Stimulated activated CD4-positive, alpha-beta T cell treated with anti-CD3 and anti-CD28 coated beads, Interleukin-12 subunit alpha, Interleukin-12 subunit beta, amount 100 ng/mL, for 4 hours (primary cell): ENCODE measurements around the gene OR2A7.
"Not testable (repeated sequence)": the region's sequence is repeated elsewhere in the genome, so short reads cannot be mapped to it uniquely, and the experiment has no call there.

Source experiments
- DNase-seq: peaks from one replicate; pipeline ENCODE4 v3.0.0-alpha.2; 2020

The OR2A7 gene

DNA sequence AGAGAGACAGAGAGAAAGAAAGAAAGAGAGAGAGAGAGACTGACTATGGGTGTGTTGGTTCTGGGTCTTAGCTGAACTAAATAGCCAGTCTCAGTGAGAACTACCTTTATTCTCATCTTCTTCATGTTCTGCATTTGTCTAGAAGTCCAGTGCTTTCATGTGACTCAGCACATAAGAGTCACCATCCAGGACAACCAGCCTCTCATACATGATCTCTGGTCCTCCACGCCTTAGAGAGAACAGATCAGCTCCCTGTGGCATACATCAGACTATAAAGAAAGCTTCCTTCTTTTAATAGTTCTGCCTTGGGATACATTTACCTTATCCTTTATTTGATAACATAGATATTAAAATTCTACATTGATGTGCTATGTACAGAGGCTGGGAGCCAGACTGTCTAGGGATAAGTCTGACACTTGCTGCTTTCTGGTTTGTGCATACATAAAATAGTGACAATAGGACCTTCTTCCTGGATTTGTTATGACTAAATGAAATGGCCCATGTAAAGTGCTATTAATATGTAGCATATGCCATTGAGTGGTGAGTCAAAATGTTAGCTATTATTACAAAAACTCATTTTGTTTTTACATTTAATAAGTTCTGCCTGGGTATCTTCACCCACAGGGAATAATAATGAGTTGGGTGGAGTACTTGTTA, 16.8 kb downstream of the OR2A7 start:
- not testable (repeated sequence) for DNase-seq

GRCh38 chr7:144246967-144247366, 17.6 kb downstream of the OR2A7 start:
- not testable (repeated sequence) for DNase-seq

- not testable (repeated sequence) for DNase-seq
Observed at GRCh38 chr7:144245372-144245771, 19.2 kb downstream of the OR2A7 start.

- not testable (repeated sequence) for DNase-seq
Observed at GRCh38 chr7:144239365-144239764, 25.2 kb downstream of the OR2A7 start, which contains the start of gene OR2A42. Gene OR2A42, minus strand, starts transcription at chr7:144239605. Its CDS starts 6,762 bp downstream, at chr7:144232843.

DNA sequence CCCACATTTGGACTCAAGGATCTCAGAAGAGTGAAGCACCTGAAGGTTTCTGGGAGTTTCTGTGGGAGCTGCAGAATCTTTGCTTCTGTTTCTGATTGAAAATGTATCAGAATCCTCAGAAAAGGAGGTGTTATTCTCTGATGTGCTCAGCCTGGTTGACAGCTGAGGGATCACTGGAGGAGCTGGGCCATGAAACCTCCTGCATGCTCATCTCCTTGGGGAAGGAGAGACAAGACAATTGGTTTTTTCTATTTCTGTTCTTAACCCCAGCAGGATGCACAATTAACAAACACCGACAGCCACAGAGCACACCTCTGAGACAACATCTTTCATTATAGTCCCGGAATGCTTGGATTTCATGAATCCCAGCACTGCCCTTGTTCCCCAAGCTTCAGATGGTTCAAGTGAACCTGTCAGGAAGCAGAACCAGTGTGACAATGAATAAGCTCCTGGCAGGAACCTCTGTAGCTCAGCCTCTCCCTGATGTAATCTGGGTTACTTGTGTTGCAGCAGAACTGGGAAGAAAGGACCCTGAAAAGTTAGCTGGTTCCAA, 26.0 kb downstream of the OR2A7 start:
- DNase-seq, result not testable (repeated sequence)

DNA sequence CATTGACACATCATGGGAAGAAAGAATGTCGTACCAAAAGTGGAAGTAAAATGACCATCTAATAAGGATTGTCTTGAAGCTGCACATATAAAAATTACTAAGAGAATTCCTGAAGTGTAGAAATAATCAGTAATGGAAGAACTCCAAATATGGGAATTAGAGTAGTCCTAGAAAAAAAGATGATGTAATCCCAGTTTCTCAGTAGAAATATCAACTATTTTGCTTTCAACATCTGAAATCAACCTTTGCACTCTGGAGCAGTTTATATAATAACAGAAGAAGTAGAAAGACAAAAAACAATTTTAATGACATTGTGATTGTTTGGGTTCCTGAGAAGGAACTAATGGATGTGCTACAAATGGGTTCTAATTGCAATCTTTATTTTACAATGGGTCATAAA, 31.6 kb downstream of the OR2A7 start:
- not testable (repeated sequence) for DNase-seq

DNA sequence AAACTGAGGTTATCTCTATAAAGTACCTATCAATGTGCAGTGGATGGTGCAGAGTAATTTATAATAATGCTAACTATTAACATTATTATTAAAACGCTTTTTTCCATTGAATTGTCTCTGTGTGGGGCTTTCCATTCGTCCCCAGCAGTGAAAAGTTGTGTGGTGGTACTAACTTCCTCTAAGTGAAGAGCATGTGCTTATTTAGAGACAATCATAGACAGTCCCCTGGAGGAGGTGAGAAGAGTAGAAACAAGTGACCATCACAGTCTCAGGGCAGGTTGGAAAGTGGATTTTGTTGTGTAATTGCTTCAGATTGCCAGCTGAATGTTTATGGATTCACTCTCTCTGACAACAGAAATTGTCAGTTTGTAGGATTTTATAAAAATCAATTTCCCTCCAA, 33.6 kb downstream of the OR2A7 start:
- DNase-seq, result not testable (repeated sequence)

GRCh38 chr7:144228810-144229209, 35.8 kb downstream of the OR2A7 start:
- DNase-seq, result not testable (repeated sequence)

DNA sequence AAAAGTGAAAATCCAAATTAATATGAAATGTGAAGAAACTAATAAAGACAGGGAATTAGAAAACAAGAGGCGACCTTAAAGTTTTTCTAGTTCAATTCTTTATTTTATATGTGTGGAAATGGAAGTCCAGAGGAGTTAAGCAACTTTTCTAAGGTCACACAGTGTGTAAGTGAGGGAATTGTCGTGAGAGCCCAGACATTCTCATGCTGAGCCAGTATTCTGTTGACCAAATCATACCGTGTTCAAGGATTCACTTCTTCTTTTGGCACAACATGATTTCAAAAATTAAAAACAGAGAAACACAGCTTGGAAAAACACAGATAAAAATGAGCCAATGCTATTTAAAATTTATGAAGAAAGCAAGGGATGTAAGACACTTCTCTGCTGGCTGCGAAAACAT, 37.7 kb downstream of the OR2A7 start:
- not testable (repeated sequence) for DNase-seq

DNA sequence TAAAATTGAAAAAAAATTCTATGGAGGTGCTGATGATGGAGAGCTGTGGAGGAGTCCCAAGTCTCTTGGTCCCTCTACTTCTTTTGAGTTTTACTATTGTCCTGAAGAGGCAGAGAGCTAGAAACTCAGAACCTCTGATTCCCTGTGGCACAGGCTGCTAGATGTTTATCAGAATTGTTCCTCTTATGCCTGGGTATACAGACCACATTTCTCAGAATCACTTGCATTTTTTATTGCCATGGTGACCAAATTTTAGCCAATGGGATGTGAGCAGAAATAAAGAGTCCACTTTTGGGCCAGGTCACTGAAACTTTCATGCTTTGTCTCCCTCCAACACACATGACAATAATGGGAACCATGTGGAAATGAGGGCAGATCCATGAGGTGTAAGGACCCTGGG, 40.9 kb downstream of the OR2A7 start:
- DNase-seq, result not testable (repeated sequence)

DNA sequence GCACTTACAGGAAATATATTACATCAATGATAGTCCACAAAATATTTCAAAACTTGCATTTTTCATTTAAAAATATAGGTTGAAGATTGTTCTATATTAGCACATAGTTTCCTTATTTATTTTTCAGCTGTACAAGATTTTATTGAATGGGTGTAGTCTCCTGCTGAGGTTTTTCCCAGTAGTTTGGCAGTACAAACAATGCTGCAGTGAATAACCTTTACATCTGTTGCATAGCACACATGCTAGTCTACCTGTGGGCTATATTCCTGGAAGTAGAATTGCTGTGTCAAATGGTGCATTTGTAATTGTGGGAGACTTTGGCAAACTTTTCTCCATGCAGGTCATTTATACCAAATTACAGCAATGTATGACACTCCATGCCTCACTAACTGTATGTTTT, 44.1 kb downstream of the OR2A7 start:
- not testable (repeated sequence) for DNase-seq

DNA sequence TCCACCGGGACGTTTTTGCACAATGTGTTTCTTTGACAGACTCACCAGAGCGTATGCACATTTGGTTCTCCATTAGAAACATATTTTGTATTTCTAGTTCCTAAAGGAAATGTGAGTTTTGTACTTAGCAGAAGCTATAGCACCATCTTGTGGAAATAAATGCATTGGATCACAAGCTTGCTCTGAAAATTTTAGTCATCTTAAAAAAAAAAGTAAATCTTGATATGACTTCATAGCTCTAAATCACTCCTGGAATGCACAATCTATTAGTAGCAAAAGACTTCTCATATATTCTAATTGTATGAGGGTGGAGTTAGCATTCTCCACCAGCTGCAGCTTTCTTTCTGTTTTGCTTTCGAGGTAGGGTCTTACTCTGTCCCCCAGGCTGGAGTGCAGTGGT, 45.4 kb downstream of the OR2A7 start:
- DNase-seq, result not testable (repeated sequence)

- not testable (repeated sequence) for DNase-seq
Observed at GRCh38 chr7:144218581-144218980, 46.0 kb downstream of the OR2A7 start.

DNA sequence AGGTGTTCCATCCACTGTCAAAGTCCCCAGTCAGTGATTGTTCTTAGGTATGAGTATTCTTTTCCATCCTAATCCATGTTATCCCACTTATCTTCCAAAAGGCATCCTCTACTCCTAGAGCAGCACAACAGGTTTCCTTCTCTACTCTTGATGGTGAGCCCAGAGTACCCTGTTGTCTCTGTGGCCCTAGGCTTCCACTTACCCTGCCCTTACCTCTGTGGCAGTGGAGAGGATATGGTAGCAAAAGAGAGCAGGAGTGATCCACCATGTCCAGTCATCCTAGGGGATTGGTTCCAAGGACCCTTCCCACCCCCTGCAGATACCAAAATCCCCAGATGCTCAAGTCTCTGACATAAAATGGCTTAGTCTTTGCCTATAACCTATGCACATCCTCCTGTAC, 47.4 kb downstream of the OR2A7 start:
- DNase-seq, result not testable (repeated sequence)
